WTC11 (cell line): ENCODE data around the gene DCX. TPM values are rescaled to one million over a fixed set of nuclear protein-coding genes. Genes with fewer than 3 reads are reported as not detected.

ENCODE experiments used
- ATAC-seq: fragments of 200-7000 bp; cut with Tn5 transposase; 2 replicates; pipeline ENCODE4 v1.10.0; 2021; ENCODE audit warnings: mild to moderate bottlenecking, moderate library complexity
- CTCF ChIA-PET: fragments of 300-600 bp; sonication (Branson Sonifier 250); formaldehyde crosslinking; loops from one replicate; lab custom pipeline; 2021; ENCODE audit warnings: antibody characterized with exemption; lab: Charles Lee
- POLR2A ChIA-PET: fragments of 350-600 bp; sonication (Branson Sonifier 250); formaldehyde crosslinking; loops from one replicate; lab custom pipeline; 2021; ENCODE audit warnings: antibody characterized with exemption; lab: Charles Lee
- DNase-seq: peaks from one replicate; pipeline ENCODE4 v3.0.0; 2021; ENCODE audit warnings: low spot score
- H3K27ac Mint-ChIP-seq: 2 replicates; pipeline ENCODE4 v1.8.0; 2021; ENCODE audit warnings: mixed read lengths
- H3K27me3 Mint-ChIP-seq: 2 replicates; pipeline ENCODE4 v1.8.0; 2021; ENCODE audit warnings: low read depth, mild to moderate bottlenecking, moderate library complexity, mixed read lengths
- H3K36me3 Mint-ChIP-seq: 2 replicates; pipeline ENCODE4 v1.8.0; 2021; ENCODE audit warnings: mixed read lengths
- H3K4me1 Mint-ChIP-seq: 2 replicates; pipeline ENCODE4 v1.8.0; 2022; ENCODE audit warnings: mixed read lengths
- H3K4me3 Mint-ChIP-seq: 2 replicates; pipeline ENCODE4 v1.8.0; 2021; ENCODE audit warnings: mild to moderate bottlenecking, moderate library complexity, mixed read lengths
- H3K9me3 Mint-ChIP-seq: 2 replicates; pipeline ENCODE4 v1.8.0; 2021; ENCODE audit warnings: mixed read lengths
- ARID4B ChIP-seq: sonication (generic); formaldehyde crosslinking; IDR thresholded peaks from 2 replicates; pipeline ENCODE4 v1.8.0; 2023; ENCODE audit warnings: missing genetic modification reagents, mild to moderate bottlenecking, borderline replicate concordance
- ESRRA ChIP-seq: sonication (generic); formaldehyde crosslinking; IDR thresholded peaks from 2 replicates; pipeline ENCODE4 v1.8.1; 2022; ENCODE audit warnings: mild to moderate bottlenecking, missing genetic modification reagents, borderline replicate concordance
- ETV6 ChIP-seq: sonication (generic); formaldehyde crosslinking; IDR thresholded peaks from 2 replicates; pipeline ENCODE4 v1.8.1; 2022; ENCODE audit warnings: mild to moderate bottlenecking, missing genetic modification reagents
- MXD4 ChIP-seq: fragments of 250-450 bp; sonication (Bioruptor Pico); IDR thresholded peaks from 2 replicates; pipeline ENCODE4 v1.8.0; 2021; ENCODE audit warnings: mild to moderate bottlenecking, moderate library complexity, borderline replicate concordance
- NFYB ChIP-seq: sonication (generic); formaldehyde crosslinking; conservative IDR thresholded peaks from 2 replicates; pipeline ENCODE4 v1.8.0; 2022; ENCODE audit warnings: low read depth, missing genetic modification reagents
- PREB ChIP-seq: sonication (generic); formaldehyde crosslinking; IDR thresholded peaks from 2 replicates; pipeline ENCODE4 v1.8.1; 2022; ENCODE audit warnings: mild to moderate bottlenecking, missing genetic modification reagents, moderate library complexity, borderline replicate concordance
- SMAD4 ChIP-seq: sonication (generic); formaldehyde crosslinking; IDR thresholded peaks from 2 replicates; pipeline ENCODE4 v1.8.0; 2022; ENCODE audit warnings: mild to moderate bottlenecking, missing genetic modification reagents
- ZMAT4 ChIP-seq: fragments of 250-450 bp; sonication (Bioruptor Pico); IDR thresholded peaks from 2 replicates; pipeline ENCODE4 v1.9.0; 2021; ENCODE audit warnings: mild to moderate bottlenecking
- ZNF425 ChIP-seq: fragments of 250-450 bp; sonication (Bioruptor Pico); conservative IDR thresholded peaks from 2 replicates; pipeline ENCODE4 v1.9.0; 2021; ENCODE audit warnings: mild to moderate bottlenecking
- total RNA-seq: library from RNA; stranded (reverse); gene quantifications from 3 replicates; pipeline ENCODE4 v1.2.3, GENCODE V29; 2021
- TF ChIP-seq, protein P1 (sequence below): fragments of 200-600 bp; IDR thresholded peaks from 2 replicates; pipeline ENCODE4 v1.8.0; 2022; ENCODE audit warnings: antibody characterized with exemption
- TF ChIP-seq, protein P2 (sequence below): sonication (generic); formaldehyde crosslinking; IDR thresholded peaks from 2 replicates; pipeline ENCODE4 v1.8.1; 2023; ENCODE audit warnings: mild to moderate bottlenecking, missing genetic modification reagents
- TF ChIP-seq, protein P3 (sequence below): sonication (generic); formaldehyde crosslinking; IDR thresholded peaks from 2 replicates; pipeline ENCODE4 v1.8.1; 2023; ENCODE audit warnings: mild to moderate bottlenecking, missing genetic modification reagents, moderate library complexity
- TF ChIP-seq, protein P4 (sequence below): sonication (generic); formaldehyde crosslinking; IDR thresholded peaks from 2 replicates; pipeline ENCODE4 v1.8.1; 2022; ENCODE audit warnings: missing genetic modification reagents, borderline replicate concordance

The DCX gene
- total RNA-seq, 1 experiment from 2014 or later: 2.1 TPM

DNA sequence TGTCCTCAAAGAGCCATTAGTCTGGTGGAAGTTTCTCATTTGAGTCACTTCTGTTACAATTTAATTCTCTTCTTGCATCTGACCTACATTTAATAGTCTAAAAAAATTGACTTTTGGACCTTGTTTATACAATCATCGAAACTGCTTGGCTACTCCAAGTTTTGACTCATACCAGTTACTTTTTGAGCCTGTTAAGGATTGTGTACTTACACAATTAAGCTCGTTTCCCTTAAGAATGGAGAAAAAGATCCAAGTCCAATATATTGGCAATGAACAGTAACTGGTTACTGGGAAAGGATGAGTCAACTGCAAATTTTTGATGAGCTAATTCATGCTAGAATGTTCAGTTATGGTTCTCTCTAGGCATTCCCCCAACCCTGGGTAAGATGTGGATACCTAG lies 58.2 kb downstream of the DCX start (continued):
- TF ChIP-seq ARID4B (no peak), SMAD4 (CRISPR knock-in tag) (no peak), ESRRA (no peak), ETV6 (CRISPR knock-in tag) (no peak)
- TF ChIP-seq, all 79 proteins: peak for 0

DNA sequence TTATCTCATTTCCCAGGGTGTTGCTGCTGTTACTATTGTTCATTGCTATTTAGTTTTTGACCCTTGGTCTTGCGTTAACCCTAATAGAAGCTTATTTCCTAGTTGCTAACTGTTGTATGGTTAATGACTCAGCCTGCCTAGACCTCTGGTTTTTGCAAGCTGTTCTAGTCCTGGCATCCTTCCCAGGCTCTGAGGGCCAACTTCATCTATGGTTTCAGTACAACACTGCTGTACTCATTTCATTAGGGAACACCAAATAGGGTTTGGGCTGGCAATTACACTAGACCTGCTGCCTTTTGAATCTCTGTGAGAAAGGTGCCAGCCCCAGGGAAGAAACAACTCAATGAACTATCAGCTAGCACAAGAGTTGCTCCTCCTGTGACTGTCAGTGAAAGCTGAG lies 59.6 kb downstream of the DCX start:
- ChIA-PET CTCF (no interaction called here), POLR2A (no interaction called here)
- Mint-ChIP-seq H3K27ac (no peak overlapping the region), H3K36me3 (no peaks in the 10 kb centered on the region), H3K4me3 (no peak overlapping the region), H3K9me3 (no peaks in the 10 kb centered on the region), H3K27me3 (peaks cover 15% of the 10 kb centered on the region), H3K4me1 (no peaks in the 10 kb centered on the region)
- TF ChIP-seq ARID4B: no peak
- DNase-seq (no peak), ATAC-seq (no peak)

DNA sequence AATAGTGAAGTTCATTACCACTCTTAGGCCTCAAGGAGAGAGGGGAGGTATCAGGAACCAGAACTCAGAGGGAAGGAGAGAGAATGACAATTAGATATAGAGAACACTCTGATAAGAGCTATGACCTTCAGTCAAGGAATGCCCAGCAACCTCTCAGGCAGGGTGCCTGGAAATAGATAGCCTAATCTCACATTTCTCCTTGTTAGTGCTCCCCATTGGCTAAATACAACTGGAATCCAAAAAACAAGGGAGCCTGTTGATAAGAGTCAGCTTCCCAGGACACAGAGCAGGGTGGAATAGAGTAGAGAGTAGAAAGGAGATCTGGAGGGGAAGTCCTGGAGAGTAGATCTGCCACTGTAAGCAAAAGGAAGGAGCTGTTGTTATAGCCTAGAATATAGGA lies 62.1 kb downstream of the DCX start:
- Mint-ChIP-seq H3K36me3 (no peaks in the 10 kb centered on the region; the same call in 1 of the 2 replicates), H3K9me3 (peaks cover 4% of the 10 kb centered on the region), H3K27me3 (peaks cover 21% of the 10 kb centered on the region), H3K27ac (no peak overlapping the region), H3K4me1 (no peaks in the 10 kb centered on the region), H3K4me3 (no peak overlapping the region)
- ChIA-PET POLR2A (interaction anchor here (1.2 kb wide), 1 partner anchor 73 kb away, joined by 3 read pairs; no protein-coding TSS in a partner anchor), CTCF (no interaction called here)
- DNase-seq (no peak), ATAC-seq (no peak)
- TF ChIP-seq PREB (no peak), ZNF425 (CRISPR knock-in tag) (no peak), MXD4 (no peak), NFYB (no peak), ZMAT4 (CRISPR knock-in tag) (no peak)
- TF ChIP-seq, protein P1, sequence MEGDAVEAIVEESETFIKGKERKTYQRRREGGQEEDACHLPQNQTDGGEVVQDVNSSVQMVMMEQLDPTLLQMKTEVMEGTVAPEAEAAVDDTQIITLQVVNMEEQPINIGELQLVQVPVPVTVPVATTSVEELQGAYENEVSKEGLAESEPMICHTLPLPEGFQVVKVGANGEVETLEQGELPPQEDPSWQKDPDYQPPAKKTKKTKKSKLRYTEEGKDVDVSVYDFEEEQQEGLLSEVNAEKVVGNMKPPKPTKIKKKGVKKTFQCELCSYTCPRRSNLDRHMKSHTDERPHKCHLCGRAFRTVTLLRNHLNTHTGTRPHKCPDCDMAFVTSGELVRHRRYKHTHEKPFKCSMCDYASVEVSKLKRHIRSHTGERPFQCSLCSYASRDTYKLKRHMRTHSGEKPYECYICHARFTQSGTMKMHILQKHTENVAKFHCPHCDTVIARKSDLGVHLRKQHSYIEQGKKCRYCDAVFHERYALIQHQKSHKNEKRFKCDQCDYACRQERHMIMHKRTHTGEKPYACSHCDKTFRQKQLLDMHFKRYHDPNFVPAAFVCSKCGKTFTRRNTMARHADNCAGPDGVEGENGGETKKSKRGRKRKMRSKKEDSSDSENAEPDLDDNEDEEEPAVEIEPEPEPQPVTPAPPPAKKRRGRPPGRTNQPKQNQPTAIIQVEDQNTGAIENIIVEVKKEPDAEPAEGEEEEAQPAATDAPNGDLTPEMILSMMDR: no peak
- TF ChIP-seq, protein P2, sequence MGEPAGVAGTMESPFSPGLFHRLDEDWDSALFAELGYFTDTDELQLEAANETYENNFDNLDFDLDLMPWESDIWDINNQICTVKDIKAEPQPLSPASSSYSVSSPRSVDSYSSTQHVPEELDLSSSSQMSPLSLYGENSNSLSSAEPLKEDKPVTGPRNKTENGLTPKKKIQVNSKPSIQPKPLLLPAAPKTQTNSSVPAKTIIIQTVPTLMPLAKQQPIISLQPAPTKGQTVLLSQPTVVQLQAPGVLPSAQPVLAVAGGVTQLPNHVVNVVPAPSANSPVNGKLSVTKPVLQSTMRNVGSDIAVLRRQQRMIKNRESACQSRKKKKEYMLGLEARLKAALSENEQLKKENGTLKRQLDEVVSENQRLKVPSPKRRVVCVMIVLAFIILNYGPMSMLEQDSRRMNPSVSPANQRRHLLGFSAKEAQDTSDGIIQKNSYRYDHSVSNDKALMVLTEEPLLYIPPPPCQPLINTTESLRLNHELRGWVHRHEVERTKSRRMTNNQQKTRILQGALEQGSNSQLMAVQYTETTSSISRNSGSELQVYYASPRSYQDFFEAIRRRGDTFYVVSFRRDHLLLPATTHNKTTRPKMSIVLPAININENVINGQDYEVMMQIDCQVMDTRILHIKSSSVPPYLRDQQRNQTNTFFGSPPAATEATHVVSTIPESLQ (CRISPR knock-in tag): no peak
- TF ChIP-seq, protein P3, sequence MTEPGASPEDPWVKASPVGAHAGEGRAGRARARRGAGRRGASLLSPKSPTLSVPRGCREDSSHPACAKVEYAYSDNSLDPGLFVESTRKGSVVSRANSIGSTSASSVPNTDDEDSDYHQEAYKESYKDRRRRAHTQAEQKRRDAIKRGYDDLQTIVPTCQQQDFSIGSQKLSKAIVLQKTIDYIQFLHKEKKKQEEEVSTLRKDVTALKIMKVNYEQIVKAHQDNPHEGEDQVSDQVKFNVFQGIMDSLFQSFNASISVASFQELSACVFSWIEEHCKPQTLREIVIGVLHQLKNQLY: no peak
- TF ChIP-seq, protein P4, sequence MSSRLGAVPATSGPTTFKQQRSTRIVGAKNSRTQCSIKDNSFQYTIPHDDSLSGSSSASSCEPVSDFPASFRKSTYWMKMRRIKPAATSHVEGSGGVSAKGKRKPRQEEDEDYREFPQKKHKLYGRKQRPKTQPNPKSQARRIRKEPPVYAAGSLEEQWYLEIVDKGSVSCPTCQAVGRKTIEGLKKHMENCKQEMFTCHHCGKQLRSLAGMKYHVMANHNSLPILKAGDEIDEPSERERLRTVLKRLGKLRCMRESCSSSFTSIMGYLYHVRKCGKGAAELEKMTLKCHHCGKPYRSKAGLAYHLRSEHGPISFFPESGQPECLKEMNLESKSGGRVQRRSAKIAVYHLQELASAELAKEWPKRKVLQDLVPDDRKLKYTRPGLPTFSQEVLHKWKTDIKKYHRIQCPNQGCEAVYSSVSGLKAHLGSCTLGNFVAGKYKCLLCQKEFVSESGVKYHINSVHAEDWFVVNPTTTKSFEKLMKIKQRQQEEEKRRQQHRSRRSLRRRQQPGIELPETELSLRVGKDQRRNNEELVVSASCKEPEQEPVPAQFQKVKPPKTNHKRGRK (CRISPR knock-in tag): no peak
